HCT116 (cell line): Measurements from ENCODE around the gene PDCD2.

Source experiments
- POLR2AphosphoS5 ChIP-seq: IDR thresholded peaks from 2 replicates; pipeline ENCODE4 v1.6.1; 2011; ENCODE audit warnings: mild to moderate bottlenecking, low read depth, low read length, moderate library complexity
- TF ChIP-seq, protein P1 (sequence below), 3 experiments: fragments of 200-600 bp in 1 of 3; sonication (generic) in 1 of 3; IDR thresholded peaks in 2 of 3; conservative IDR thresholded peaks in 1 of 3; 2 replicates each; pipeline ENCODE4 v1.5.1; 2012 to 2017; ENCODE audit warnings: low read depth in 2 of 3, low read length in 2 of 3, antibody characterized with exemption in 1 of 3, borderline replicate concordance in 1 of 3, control low read depth in 1 of 3, mild to moderate bottlenecking in 1 of 3, mixed read lengths in 1 of 3, mixed run types in 1 of 3, moderate library complexity in 1 of 3; ENCODE audit not compliant: insufficient read depth in 1 of 3

DNA sequence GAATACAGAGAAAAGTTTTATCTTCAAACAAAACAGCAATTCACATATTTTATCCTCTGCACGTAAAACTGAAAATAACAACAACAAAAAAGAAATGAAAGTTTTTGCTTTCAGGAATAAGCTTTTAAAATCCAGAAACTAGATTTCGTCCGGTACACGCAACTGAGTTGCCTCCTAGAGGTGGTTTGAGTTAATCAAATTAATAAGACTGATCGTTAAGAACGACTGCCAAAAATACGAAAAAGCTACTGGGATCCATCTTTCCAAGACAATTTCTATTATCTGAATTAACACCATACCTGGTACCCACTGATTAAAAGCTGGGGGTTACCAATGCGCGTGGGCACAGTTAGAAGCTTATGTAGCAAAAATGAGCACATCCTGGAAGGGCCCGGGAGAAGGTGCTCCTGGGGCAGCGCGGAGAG lies 669 bp downstream of the PDCD2 start:
- TF ChIP-seq POLR2AphosphoS5, result no peak
- TF ChIP-seq, protein P1, sequence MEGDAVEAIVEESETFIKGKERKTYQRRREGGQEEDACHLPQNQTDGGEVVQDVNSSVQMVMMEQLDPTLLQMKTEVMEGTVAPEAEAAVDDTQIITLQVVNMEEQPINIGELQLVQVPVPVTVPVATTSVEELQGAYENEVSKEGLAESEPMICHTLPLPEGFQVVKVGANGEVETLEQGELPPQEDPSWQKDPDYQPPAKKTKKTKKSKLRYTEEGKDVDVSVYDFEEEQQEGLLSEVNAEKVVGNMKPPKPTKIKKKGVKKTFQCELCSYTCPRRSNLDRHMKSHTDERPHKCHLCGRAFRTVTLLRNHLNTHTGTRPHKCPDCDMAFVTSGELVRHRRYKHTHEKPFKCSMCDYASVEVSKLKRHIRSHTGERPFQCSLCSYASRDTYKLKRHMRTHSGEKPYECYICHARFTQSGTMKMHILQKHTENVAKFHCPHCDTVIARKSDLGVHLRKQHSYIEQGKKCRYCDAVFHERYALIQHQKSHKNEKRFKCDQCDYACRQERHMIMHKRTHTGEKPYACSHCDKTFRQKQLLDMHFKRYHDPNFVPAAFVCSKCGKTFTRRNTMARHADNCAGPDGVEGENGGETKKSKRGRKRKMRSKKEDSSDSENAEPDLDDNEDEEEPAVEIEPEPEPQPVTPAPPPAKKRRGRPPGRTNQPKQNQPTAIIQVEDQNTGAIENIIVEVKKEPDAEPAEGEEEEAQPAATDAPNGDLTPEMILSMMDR (IDR thresholded peaks at IDR 0.05 in 2 of 3, conservative IDR thresholded peaks at IDR 0.05 in 1 of 3; ENCODE audit: borderline replicate concordance in 1 of 3, insufficient read depth in 1 of 3, low read depth in 2 of 3, low read length in 2 of 3), result no peak; a peak in 1 of 6 replicates
